GM19372 (cell line): Measurements from ENCODE around the gene SLC17A7.
"Not testable (repeated sequence)": the region's sequence is repeated elsewhere in the genome, so short reads cannot be mapped to it uniquely, and the experiment has no call there.

Experiments used
- ATAC-seq: cut with Tn5 transposase; IDR thresholded peaks from one replicate; pipeline ENCODE4 v1.9.1; 2021; ENCODE audit warnings: mild to moderate bottlenecking, low read depth, moderate library complexity; ENCODE audit not compliant: unreplicated experiment

The SLC17A7 gene

DNA sequence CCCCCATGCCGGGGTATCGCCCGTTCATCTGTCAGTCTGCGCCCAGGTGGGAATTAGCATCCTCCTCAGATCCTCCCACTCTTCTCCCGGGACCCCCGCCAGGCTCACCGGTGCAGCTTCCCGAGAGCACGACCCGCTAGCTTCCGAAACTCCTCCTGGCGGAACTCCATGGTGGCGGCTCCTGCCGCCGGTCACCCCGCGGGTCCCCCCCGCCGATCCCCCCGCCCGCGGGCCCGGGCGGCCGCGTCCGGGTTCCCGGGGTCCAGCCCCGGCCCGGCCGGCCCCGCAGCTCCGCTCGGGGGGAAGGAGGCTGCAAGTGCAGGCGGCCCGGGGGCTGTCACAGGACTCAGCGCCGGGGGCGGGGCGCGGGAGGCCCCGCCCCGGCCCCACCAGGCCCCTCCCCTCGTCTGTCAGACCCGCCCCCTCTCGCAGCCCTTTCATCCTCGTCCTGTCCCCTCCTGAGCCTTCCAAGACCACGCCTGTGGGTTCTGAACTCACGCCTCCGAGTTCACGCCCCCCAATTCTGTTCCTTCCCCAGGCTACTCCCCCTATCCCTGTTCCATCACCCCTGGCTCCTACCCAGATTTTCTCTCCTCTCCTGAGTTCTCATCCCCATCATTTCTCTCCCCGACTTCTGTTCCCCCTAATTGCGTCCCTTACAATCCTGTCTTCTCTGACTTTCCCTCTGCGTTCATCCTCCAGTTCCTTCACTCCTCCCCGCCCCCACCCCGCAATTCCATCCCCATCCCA is at the start of gene SLC17A7:
Gene SLC17A7, minus strand, starts transcription at position 318 of the 750 bp plus-strand sequence. Its CDS starts 148 bp downstream, at position 170.
- no peak for ATAC-seq

GRCh38 chr19:49490287-49491029 is 49.1 kb upstream of the SLC17A7 start:
- no peak for ATAC-seq

- ATAC-seq, result no peak
Measured at GRCh38 chr19:49489601-49490167, 48.4 kb upstream of the SLC17A7 start.

DNA sequence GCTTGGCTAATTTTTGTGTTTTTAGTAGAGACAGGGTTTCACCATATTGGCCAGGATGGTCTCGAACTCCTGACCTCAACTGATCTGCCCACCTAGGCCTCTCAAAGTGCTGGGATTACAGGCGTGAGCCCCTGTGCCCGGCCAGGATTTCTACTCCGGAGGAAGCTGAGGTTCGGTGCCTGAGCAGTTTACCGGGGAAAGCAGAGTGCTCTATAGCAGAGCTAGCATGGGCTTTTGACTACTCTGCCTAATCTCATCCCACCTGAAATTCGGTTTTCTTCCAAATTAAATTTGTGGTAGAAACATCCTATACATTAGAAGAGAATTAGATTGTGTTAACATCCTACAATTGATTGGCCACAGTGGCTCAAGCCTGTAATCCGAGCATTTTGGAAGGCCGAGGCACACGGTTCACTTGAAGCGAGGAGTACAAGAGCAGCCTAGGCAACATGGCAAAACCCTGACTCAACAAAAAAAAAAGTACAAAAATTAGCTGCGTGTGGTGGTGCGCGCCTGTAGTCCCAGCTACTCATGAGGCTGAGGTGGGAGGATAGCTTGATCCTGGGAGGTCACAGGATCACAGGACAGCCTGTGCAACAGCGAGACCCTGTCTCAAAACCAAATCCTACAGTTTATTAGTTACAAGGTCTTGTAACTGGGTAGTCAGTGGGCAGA is 47.7 kb upstream of the SLC17A7 start:
- no peak for ATAC-seq

GRCh38 chr19:49488046-49488862 is 46.9 kb upstream of the SLC17A7 start:
- ATAC-seq, result no peak

DNA sequence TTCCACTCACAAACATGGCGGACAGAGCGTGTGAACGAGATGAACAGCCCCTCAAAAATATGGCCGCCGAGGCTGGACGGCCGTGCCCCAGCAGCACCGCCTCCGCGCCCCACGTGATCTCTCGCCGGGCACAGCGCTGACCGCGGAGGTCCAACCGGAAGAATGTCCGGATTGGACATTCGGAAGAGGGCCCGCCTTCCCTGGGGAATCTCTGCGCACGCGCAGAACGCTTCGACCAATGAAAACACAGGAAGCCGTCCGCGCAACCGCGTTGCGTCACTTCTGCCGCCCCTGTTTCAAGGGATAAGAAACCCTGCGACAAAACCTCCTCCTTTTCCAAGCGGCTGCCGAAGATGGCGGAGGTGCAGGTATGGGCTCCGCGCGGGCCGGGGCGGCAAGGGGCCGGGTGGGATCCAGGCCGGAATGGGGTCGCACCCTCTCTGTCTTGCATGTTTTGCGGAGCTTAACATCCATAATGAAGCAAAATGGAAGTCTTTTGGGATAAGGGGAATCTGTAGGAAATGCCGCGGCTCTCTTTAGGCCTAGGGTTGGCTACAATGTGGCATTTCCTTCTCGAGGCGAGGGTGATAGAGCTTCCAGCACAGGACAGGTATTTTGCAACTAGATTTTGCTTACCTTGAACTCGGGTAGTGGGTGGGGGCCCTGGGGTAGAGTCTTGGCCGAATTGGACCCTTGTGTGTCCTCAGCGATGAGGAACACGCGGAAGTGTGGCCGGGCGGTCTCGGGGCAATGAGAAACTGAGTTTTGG is 46.1 kb upstream of the SLC17A7 start, which contains the start of gene RPL13A:
Gene RPL13A, plus strand, starts transcription at position 332 of the 769 bp plus-strand sequence. Its CDS starts 22 bp downstream, at position 354.
- ATAC-seq, result peak; percentile 92

GRCh38 chr19:49486710-49487276 is 45.5 kb upstream of the SLC17A7 start:
- no peak for ATAC-seq

- ATAC-seq, result no peak
Measured at GRCh38 chr19:49486232-49486631, 44.9 kb upstream of the SLC17A7 start.

- no peak for ATAC-seq
Measured at GRCh38 chr19:49481020-49481683, 39.8 kb upstream of the SLC17A7 start.

- no peak for ATAC-seq
Measured at GRCh38 chr19:49479975-49480628, 38.8 kb upstream of the SLC17A7 start.

GRCh38 chr19:49475995-49476880 is 34.9 kb upstream of the SLC17A7 start:
- ATAC-seq, result no peak

GRCh38 chr19:49475191-49475917 is 34.0 kb upstream of the SLC17A7 start:
- no peak for ATAC-seq

DNA sequence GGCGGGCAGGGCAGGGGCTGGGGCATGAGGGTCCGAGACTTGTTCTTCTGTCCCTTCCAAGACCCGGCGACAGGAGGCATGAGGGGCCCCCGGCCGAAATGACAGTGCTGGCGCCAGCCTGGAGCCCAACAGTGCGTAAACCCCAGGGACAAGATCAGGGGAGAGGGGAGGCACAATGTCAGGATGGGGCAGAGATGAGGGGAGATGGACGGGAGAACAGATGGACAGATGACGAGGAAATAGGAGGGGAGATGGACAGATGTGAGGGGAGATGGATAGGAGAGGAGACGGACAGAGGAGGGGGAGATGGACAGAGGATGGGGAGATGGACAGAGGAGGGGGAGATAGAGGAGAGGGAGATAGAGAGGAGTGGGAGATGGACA is 33.2 kb upstream of the SLC17A7 start:
- no peak for ATAC-seq

DNA sequence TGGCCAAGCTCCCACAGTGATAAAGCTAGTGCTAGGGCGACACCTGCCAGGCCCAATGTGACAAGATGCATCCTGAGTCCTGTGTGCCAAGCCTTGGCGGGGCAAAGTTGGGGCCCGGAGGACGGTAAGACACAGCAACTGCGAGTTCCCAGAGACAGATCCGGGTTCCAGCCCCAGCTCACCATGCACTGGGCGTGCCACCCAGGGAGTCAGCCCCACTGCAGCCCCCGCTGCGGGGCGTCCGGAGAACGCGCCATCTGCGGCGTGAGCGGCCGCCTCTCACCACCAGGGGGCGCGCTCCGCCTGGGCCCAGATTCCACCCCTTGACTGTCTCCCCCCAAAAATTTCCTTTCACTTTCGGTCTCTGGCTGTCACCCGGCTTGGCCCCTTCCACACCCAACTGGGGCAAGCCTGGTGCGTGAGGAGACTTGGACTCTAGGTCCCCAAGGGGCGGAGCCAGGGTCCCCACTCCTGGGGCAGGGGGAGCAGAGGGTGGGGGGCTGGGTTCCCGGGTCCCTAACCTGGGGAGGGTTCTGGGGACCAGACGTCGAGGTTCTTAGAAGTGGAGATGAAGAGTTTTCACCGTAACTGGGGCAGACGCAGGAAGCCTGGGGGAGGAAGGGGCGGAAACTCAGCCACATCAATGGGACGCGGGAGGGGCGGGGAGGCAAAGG is 32.7 kb upstream of the SLC17A7 start, which contains the start of gene FLT3LG:
Gene FLT3LG, plus strand, starts transcription at position 348 of the 674 bp plus-strand sequence. CDS start 425 bp downstream, outside the sequence.
- ATAC-seq, result no peak

DNA sequence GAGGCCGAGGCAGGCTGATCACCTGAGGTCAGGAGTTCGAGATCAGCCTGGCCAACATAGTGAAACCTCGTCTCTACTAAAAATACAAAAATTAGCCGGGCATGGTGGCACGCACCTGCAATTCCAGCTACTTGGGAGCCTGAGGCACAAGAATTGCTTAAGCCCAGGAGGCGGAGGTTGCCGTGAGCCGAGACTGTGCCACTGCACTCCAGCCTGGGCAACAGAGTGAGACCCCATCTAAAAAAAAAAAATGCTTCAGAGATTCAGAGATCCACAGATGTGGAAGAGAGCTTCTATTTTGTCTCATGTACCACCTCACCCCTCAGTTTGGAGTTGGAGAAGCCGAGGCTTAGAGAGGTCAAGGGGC is 32.2 kb upstream of the SLC17A7 start:
- not testable (repeated sequence) for ATAC-seq

- no peak for ATAC-seq
Measured at GRCh38 chr19:49472936-49473335, 31.6 kb upstream of the SLC17A7 start.
